Pons (tissue), 1 donor: Measurements from ENCODE around the gene DPY19L1.
A peak's percentile ranks its signal among the peaks of the same experiment; 100 is the strongest.
"Not testable (repeated sequence)": the region's sequence is repeated elsewhere in the genome, so short reads cannot be mapped to it uniquely, and the experiment has no call there.

Source experiments
- DNase-seq: peaks from one replicate; pipeline ENCODE4 v3.0.0-alpha.2; 2016; ENCODE audit warnings: low spot score

DPY19L1 gene

GRCh38 chr7:34988442-34989125, 48.7 kb downstream of the DPY19L1 start:
- DNase-seq = not testable (repeated sequence)

- not testable (repeated sequence) for DNase-seq
Measured at GRCh38 chr7:34985155-34985554, 52.1 kb downstream of the DPY19L1 start.

GRCh38 chr7:34984140-34984539, 53.1 kb downstream of the DPY19L1 start:
- DNase-seq = not testable (repeated sequence)

- DNase-seq = no peak
Measured at GRCh38 chr7:34982371-34983019, 54.8 kb downstream of the DPY19L1 start.

GRCh38 chr7:34979124-34979523, 58.2 kb downstream of the DPY19L1 start:
- not testable (repeated sequence) for DNase-seq

- DNase-seq = no peak
Measured at GRCh38 chr7:34973400-34973760, 63.9 kb downstream of the DPY19L1 start.

GRCh38 chr7:34972739-34973399, 64.4 kb downstream of the DPY19L1 start:
- DNase-seq = not testable (repeated sequence)

GRCh38 chr7:34967818-34968217, 69.5 kb downstream of the DPY19L1 start:
- DNase-seq = not testable (repeated sequence)

- DNase-seq = not testable (repeated sequence)
Measured at GRCh38 chr7:34966504-34966903, 70.8 kb downstream of the DPY19L1 start.

GRCh38 chr7:34958021-34958420, 79.3 kb downstream of the DPY19L1 start:
- DNase-seq = no peak

- no peak for DNase-seq
Measured at GRCh38 chr7:34952822-34953221, 84.5 kb downstream of the DPY19L1 start.

GRCh38 chr7:34949361-34949760, 87.9 kb downstream of the DPY19L1 start:
- DNase-seq = no peak

- not testable (repeated sequence) for DNase-seq
Measured at GRCh38 chr7:34947427-34947826, 89.9 kb downstream of the DPY19L1 start.

GRCh38 chr7:34946486-34946885, 90.8 kb downstream of the DPY19L1 start:
- no peak for DNase-seq

GRCh38 chr7:34945894-34946477, 91.3 kb downstream of the DPY19L1 start:
- not testable (repeated sequence) for DNase-seq

GRCh38 chr7:34939175-34939574, 98.1 kb downstream of the DPY19L1 start:
- no peak for DNase-seq

GRCh38 chr7:34935735-34936165, 101.5 kb downstream of the DPY19L1 start:
- DNase-seq = not testable (repeated sequence)

- no peak for DNase-seq
Measured at GRCh38 chr7:34931739-34932138, 105.5 kb downstream of the DPY19L1 start.

GRCh38 chr7:34929783-34930182, 107.5 kb downstream of the DPY19L1 start:
- DNase-seq = peak; percentile 36

GRCh38 chr7:34928560-34928959, 108.7 kb downstream of the DPY19L1 start:
- DNase-seq = no peak

GRCh38 chr7:34928052-34928451, 109.2 kb downstream of the DPY19L1 start:
- peak; percentile 75 for DNase-seq

GRCh38 chr7:34920470-34920869, 116.8 kb downstream of the DPY19L1 start:
- not testable (repeated sequence) for DNase-seq

GRCh38 chr7:34919038-34919437, 118.2 kb downstream of the DPY19L1 start:
- not testable (repeated sequence) for DNase-seq
